ENCODE measurements around the gene TSSC4.

Gene TSSC4

GRCh38 chr11:2402106-2402505 lies 1.6 kb downstream of the TSSC4 start:
- no peak for FAIRE-seq

GRCh38 chr11:2402890-2403645 lies 2.5 kb downstream of the TSSC4 start:
- FAIRE-seq: no peak

GRCh38 chr11:2404735-2405196 lies 4.2 kb downstream of the TSSC4 start:
- FAIRE-seq: no peak

- no peak for FAIRE-seq
These were observed 5.9 kb downstream of the TSSC4 start for GRCh38 chr11:2406451-2406850.

- FAIRE-seq: no peak
These were observed 6.4 kb downstream of the TSSC4 start for GRCh38 chr11:2406878-2407410.

GRCh38 chr11:2408671-2409070 lies 8.1 kb downstream of the TSSC4 start:
- FAIRE-seq: no peak

GRCh38 chr11:2409126-2409525 lies 8.6 kb downstream of the TSSC4 start:
- no peak for FAIRE-seq

GRCh38 chr11:2409611-2410468 lies 9.3 kb downstream of the TSSC4 start:
- no peak for FAIRE-seq

GRCh38 chr11:2410616-2411015 lies 10.1 kb downstream of the TSSC4 start:
- FAIRE-seq: no peak

GRCh38 chr11:2411446-2412305 lies 11.1 kb downstream of the TSSC4 start:
- FAIRE-seq: no peak

- FAIRE-seq: no peak
These were observed 11.8 kb downstream of the TSSC4 start for GRCh38 chr11:2412323-2412722.

- FAIRE-seq: no peak
These were observed 13.4 kb downstream of the TSSC4 start for GRCh38 chr11:2413742-2414579.

GRCh38 chr11:2414616-2415015 lies 14.1 kb downstream of the TSSC4 start:
- no peak for FAIRE-seq

GRCh38 chr11:2415171-2415570 lies 14.6 kb downstream of the TSSC4 start:
- no peak for FAIRE-seq

- no peak for FAIRE-seq
These were observed 15.2 kb downstream of the TSSC4 start for GRCh38 chr11:2415601-2416380.

- FAIRE-seq: no peak
These were observed 16.2 kb downstream of the TSSC4 start for GRCh38 chr11:2416765-2417164.

GRCh38 chr11:2417856-2418692 lies 17.5 kb downstream of the TSSC4 start:
- no peak for FAIRE-seq

GRCh38 chr11:2418693-2419360 lies 18.3 kb downstream of the TSSC4 start:
- FAIRE-seq: no peak

All from G401.6 (cell line).